Esophagus (tissue), 2 donors: ENCODE results near the gene ERC2. TPM values are rescaled to one million over a fixed set of nuclear protein-coding genes. Genes with fewer than 3 reads are reported as not detected.

ENCODE experiments used
- H3K27ac ChIP-seq, 2 donors: one replicate each; pipeline ENCODE4 v1.5.1; 2013; ENCODE audit warnings: low read depth in 2 of 2, mild to moderate bottlenecking in 2 of 2, inconsistent platforms in 1 of 2, low read length in 1 of 2, moderate library complexity in 1 of 2
- H3K27me3 ChIP-seq, 2 donors: one replicate each; pipeline ENCODE4 v1.6.1; 2013; ENCODE audit warnings: low read length in 2 of 2, control low read depth in 1 of 2, mild to moderate bottlenecking in 1 of 2; ENCODE audit not compliant: insufficient read depth in 2 of 2, control insufficient read depth in 1 of 2
- H3K36me3 ChIP-seq, 2 donors: one replicate each; pipeline ENCODE4 v1.6.1; 2013; ENCODE audit warnings: low read length in 1 of 2; ENCODE audit not compliant: control insufficient read depth in 2 of 2, insufficient read depth in 2 of 2
- H3K4me1 ChIP-seq, 2 donors: one replicate each; pipeline ENCODE4 v1.6.1; 2013; ENCODE audit warnings: low read length in 1 of 2; ENCODE audit not compliant: control insufficient read depth in 2 of 2, insufficient read depth in 2 of 2
- H3K4me3 ChIP-seq, 2 donors: one replicate each; pipeline ENCODE4 v1.5.1; 2013; ENCODE audit warnings: low read length in 2 of 2, mild to moderate bottlenecking in 2 of 2, low read depth in 1 of 2, moderate library complexity in 1 of 2
- H3K9me3 ChIP-seq, 2 donors: one replicate each; pipeline ENCODE4 v1.6.1; 2013; ENCODE audit warnings: mild to moderate bottlenecking in 2 of 2, low read depth in 1 of 2, low read length in 1 of 2, moderate library complexity in 1 of 2; ENCODE audit not compliant: control insufficient read depth in 2 of 2, insufficient read depth in 1 of 2
- WGBS, 2 donors: extraction: QIAGEN DNeasy Blood & Tissue Kit; methylation state at CpG; one replicate each; pipeline ENCODE4 v1.1.7; 2013; 5-methylcytosine and 5-hydroxymethylcytosine counted together
- polyA plus RNA-seq, 2 donors: library from polyadenylated mRNA; stranded (reverse); fragments of 200-250 nt; gene quantifications; one replicate each; pipeline ENCODE4 v1.2.3, GENCODE V29; 2013
- donor health status: healthy with polysubstance abuse.
- donor health status: Bipolar disorder and iron deficiency.

The ERC2 gene
- polyA plus RNA-seq, 2 donors = 0.18 to 0.20 TPM

- Histone ChIP-seq H3K4me1 (no peaks in the 10 kb centered on the region), H3K27ac (no peak overlapping the region), H3K27me3 (no peaks in the 10 kb centered on the region), H3K4me3 (no peak overlapping the region), H3K36me3 (no peaks in the 10 kb centered on the region), H3K9me3 (no peaks in the 10 kb centered on the region)
- 65 to 76% methylated on average over 11 of the region's 11 CpGs for WGBS, 2 donors
Measured at GRCh38 chr3:55686426-55687254, 781.6 kb downstream of the ERC2 start.

GRCh38 chr3:55683666-55684270 lies 784.5 kb downstream of the ERC2 start:
- H3K4me1 ChIP-seq = no peaks in the 10 kb centered on the region
- no peaks in the 10 kb centered on the region for H3K27me3 ChIP-seq
- H3K9me3 ChIP-seq = no peaks in the 10 kb centered on the region
- H3K36me3 ChIP-seq = no peaks in the 10 kb centered on the region
- H3K27ac ChIP-seq = no peak overlapping the region
- WGBS, 2 donors = 53 to 54% methylated on average over 12 of the region's 12 CpGs
- H3K4me3 ChIP-seq = no peak overlapping the region

- Histone ChIP-seq H3K9me3 (no peaks in the 10 kb centered on the region), H3K36me3 (no peaks in the 10 kb centered on the region), H3K4me3 (no peak overlapping the region), H3K27me3 (no peaks in the 10 kb centered on the region), H3K4me1 (no peaks in the 10 kb centered on the region), H3K27ac (no peak overlapping the region)
- 79 to 83% methylated on average over 3 of the region's 3 CpGs for WGBS, 2 donors
Measured at GRCh38 chr3:55682461-55682860, 785.8 kb downstream of the ERC2 start.

GRCh38 chr3:55678546-55679216 lies 789.6 kb downstream of the ERC2 start:
- Histone ChIP-seq H3K9me3 (no peaks in the 10 kb centered on the region), H3K4me3 (no peak overlapping the region), H3K4me1 (no peaks in the 10 kb centered on the region), H3K27me3 (no peaks in the 10 kb centered on the region), H3K27ac (no peak overlapping the region), H3K36me3 (no peaks in the 10 kb centered on the region)
- WGBS, 2 donors = 64 to 66% methylated on average over 5 of the region's 5 CpGs

GRCh38 chr3:55676643-55677042 lies 791.6 kb downstream of the ERC2 start:
- WGBS, 2 donors = 38 to 39% methylated on average over 3 of the region's 3 CpGs
- Histone ChIP-seq H3K9me3 (no peaks in the 10 kb centered on the region), H3K4me1 (no peaks in the 10 kb centered on the region), H3K36me3 (no peaks in the 10 kb centered on the region), H3K27me3 (no peaks in the 10 kb centered on the region), H3K4me3 (no peak overlapping the region), H3K27ac (no peak overlapping the region)

GRCh38 chr3:55675478-55675877 lies 792.8 kb downstream of the ERC2 start:
- 77 to 84% methylated on average over 3 of the region's 3 CpGs for WGBS, 2 donors
- H3K27ac ChIP-seq = no peak overlapping the region
- H3K4me1 ChIP-seq = no peaks in the 10 kb centered on the region
- H3K9me3 ChIP-seq = no peaks in the 10 kb centered on the region
- H3K4me3 ChIP-seq = no peak overlapping the region
- no peaks in the 10 kb centered on the region for H3K36me3 ChIP-seq
- H3K27me3 ChIP-seq = no peaks in the 10 kb centered on the region

GRCh38 chr3:55673764-55674163 lies 794.5 kb downstream of the ERC2 start:
- H3K36me3 ChIP-seq = no peaks in the 10 kb centered on the region
- 55 to 61% methylated on average over 6 of the region's 6 CpGs for WGBS, 2 donors
- no peaks in the 10 kb centered on the region for H3K27me3 ChIP-seq
- H3K4me1 ChIP-seq = no peaks in the 10 kb centered on the region
- H3K27ac ChIP-seq = no peak overlapping the region
- no peaks in the 10 kb centered on the region for H3K9me3 ChIP-seq
- H3K4me3 ChIP-seq = no peak overlapping the region

- Histone ChIP-seq H3K27ac (no peak overlapping the region), H3K36me3 (no peaks in the 10 kb centered on the region), H3K4me1 (no peaks in the 10 kb centered on the region), H3K4me3 (no peak overlapping the region), H3K9me3 (no peaks in the 10 kb centered on the region), H3K27me3 (no peaks in the 10 kb centered on the region)
- WGBS, 2 donors = 49 to 55% methylated on average over 2 of the region's 2 CpGs
Measured at GRCh38 chr3:55669133-55669532, 799.1 kb downstream of the ERC2 start.

GRCh38 chr3:55668359-55668758 lies 799.9 kb downstream of the ERC2 start:
- Histone ChIP-seq H3K4me1 (no peaks in the 10 kb centered on the region), H3K36me3 (no peaks in the 10 kb centered on the region), H3K27ac (no peak overlapping the region), H3K9me3 (no peaks in the 10 kb centered on the region), H3K4me3 (no peak overlapping the region), H3K27me3 (no peaks in the 10 kb centered on the region)
- WGBS, 2 donors = 77 to 86% methylated on average over 4 of the region's 4 CpGs
